Embryonic facial prominence (tissue), 1 donor: ENCODE measurements around the gene SCT.

Experiments used
- DNase-seq: peaks from one replicate; pipeline ENCODE4 v3.0.0-alpha.2; 2016; ENCODE audit errors: extremely low spot score

The SCT gene

GRCh38 chr11:611001-611996 is 15.7 kb downstream of the SCT start:
- no peak for DNase-seq

DNA sequence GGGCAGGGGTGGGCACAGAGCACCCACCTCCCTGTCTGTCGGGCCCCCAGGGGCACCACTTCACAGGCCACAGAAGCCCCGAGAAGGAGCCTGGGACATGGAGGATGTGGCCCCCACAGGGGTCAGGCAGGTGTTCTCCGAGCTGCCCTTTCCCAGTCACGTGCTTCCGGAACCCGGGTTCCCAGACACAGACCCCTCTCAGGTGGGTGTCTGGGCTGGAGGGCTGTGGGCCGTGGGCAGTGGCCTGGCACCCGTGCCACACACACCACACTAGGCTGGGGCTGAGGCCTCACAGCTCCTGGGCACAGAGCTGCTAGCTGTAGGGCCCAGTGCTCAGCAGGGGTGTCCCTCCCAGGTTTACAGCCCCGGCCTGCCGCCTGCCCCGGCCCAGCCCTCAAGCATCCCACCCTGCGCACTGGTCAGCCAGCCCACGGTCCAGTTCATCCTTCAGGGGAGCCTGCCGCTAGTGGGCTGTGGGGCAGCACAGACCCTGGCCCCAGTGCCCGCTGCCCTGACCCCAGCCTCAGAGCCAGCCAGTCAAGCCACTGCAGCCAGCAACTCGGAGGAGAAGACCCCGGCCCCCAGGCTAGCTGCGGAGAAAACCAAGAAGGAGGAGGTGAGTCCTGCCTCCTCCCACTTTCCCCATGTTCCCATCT is 16.7 kb downstream of the SCT start:
- no peak for DNase-seq

DNA sequence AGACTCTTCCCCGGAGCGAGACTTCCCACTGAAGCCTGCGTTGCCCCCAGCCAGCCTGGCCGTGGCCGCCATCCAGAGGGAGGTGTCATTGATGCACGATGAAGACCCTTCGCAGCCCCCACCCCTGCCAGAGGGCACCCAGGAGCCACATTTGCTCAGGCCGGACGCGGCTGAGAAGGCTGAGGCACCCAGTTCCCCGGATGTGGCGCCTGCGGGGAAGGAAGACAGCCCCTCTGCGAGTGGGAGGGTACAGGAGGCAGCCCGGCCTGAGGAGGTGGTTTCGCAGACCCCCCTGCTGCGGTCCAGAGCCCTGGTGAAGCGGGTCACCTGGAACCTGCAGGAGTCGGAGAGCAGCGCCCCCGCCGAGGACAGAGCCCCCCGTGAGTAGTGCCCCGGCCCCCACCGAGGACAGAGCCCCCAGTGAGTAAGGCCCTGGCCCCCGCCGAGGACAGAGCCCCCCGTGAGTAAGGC is 17.6 kb downstream of the SCT start:
- DNase-seq, result no peak

GRCh38 chr11:608791-609251 is 18.2 kb downstream of the SCT start:
- DNase-seq, result no peak

DNA sequence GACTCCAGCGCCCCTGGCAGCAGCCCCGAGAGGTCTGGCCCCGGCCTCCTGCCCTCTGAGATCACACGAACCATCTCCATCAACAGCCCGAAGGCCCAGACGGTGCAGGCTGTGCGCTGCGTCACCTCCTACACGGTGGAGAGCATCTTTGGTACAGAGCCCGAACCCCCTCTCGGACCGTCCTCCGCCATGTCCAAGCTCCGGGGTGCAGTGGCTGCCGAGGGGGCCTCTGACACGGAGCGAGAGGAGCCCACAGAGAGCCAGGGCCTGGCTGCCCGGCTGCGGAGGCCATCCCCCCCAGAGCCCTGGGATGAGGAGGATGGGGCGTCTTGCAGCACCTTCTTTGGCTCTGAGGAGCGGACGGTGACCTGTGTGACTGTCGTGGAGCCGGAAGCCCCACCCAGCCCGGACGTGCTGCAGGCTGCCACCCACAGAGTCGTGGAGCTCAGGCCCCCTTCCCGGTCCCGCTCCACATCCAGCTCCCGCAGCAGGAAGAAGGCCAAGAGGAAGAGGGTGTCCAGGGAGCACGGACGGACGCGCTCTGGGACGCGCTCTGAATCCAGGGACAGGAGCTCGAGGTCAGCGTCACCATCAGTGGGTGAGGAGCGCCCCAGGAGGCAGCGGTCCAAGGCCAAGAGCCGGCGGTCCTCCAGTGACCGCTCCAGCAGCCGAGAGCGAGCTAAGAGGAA is 18.9 kb downstream of the SCT start:
- DNase-seq, result no peak

GRCh38 chr11:607020-607780 is 19.8 kb downstream of the SCT start:
- DNase-seq, result no peak

DNA sequence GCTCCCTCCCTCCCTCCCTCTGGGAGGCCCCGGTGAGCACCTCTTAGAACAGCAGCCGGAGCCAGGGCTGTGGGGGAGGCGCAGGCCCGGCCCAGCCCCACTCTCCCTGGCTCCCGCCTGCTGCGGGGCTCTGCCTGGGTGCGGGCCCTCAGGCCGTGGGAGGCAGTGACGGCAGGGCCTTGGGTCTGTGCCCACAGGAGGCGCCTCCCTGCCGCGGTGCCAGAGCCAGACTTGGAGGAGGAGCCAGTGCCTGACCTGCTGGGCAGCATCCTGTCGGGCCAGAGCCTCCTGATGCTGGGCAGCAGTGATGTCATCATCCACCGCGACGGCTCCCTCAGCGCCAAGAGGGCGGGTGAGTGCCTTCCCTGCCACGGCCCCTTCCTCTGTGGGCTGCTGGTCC is 20.7 kb downstream of the SCT start:
- DNase-seq, result no peak

DNA sequence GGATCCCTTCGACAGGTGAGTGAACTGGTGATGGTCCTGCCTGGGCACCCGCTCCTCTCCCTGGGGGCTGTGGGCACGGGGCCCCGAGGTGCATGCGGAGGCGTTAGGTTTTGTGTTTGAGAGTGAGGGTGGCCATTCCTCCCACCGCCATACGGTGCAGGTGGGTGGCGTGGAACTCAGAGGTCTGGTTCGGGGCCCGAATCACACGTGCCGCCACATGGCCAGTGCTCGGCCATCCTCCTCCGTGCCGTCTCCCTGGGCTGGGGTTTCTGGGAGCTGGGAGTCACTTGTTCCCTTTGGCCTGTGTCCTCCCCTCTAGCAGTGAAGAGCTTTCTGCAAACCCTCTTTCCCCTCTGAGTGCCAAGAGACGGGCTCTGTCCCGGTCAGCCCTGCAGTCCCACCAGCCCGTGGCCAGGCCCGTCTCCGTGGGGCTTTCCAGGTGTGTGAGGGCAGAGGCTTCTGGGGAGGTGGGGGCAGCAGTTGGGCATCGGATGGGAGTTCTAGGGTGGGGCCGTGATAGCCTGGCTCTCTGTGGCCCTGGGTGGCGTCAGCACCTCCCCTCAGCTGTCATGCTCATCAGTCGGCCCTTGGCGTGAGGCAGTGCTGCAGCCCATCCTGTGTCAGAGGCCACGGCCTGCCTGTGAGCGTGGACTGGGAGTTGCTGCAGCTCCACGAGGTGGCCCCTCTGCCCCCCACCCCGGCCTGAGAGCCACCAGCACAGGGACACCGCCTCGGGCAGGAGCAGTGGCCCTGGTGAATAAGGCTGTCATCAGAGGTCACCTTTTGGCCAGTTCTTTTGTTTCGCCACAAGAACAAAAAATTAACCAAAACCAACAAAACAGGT is 21.5 kb downstream of the SCT start:
- DNase-seq, result no peak

GRCh38 chr11:603154-603553 is 23.8 kb downstream of the SCT start:
- DNase-seq, result no peak

- DNase-seq, result no peak
Observed at GRCh38 chr11:601573-602245, 25.3 kb downstream of the SCT start.

GRCh38 chr11:598005-598680 is 28.8 kb downstream of the SCT start:
- no peak for DNase-seq

DNA sequence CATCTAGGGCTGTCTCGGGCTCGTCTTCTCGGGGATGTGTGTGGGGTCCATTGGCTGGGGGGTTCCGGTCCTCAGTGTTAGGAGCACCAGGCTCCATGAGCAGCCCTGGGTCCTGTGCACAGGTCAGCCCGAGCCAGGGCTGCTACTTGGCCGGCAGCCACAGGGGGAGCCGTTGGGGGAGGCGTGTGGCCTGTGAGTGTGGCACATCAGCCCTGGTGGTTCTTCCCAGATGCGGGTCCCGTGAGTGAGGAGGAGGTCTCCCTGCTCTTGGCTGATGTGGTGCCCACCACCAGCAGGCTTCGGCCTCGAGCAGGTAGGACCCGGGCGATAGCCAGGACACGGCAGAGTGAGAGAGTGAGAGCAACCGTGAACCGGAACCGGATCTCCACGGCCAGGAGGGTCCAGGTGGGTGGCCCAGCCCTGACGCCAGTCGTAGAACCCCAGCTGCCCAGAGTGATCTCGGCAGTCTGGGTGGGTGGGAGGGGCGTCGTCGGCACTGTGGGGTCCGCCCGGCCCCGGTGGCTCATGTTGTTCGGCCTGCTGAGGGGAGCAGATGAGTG is 29.7 kb downstream of the SCT start:
- DNase-seq, result no peak

GRCh38 chr11:596374-596773 is 30.6 kb downstream of the SCT start:
- DNase-seq, result no peak

DNA sequence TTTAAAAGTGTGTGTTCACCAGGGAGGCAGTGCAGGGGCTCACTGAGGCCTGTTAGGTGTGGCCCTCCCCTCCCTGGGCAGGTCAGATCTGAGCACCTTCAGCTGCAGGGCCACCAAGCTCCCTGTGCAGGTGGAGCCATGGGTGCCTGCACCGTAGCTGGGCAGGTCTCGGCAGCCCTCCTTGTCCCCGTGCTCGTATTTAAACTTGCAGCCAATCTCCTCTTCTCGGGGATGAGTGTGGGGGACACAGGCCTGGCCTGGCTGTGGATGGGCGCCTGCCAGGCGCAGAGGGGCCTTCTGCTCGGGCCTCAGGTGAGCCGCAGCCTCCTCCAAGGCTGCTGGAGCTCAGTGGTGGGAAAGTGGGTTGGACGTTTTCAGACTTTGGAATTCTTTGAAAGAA is 31.6 kb downstream of the SCT start:
- no peak for DNase-seq

DNA sequence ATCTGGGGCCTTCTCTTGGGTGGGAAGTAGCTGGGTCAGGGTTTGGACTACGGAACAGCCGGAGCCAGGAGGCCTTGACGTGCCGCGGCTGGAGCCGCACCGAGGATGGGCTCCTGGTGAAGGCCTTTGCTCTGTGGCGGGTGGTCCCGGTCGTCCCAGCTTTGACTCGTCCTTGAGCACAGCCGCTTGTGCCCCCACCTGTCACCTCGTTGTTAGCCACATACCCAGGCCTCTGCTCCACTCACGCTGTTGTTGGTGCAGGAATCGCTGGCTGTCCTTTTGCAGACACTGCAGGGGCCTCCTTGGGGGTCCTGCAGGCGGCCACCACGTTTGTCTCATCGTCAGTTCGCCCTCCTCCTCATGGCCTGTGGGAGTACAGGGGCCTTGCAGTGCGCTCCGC is 33.6 kb downstream of the SCT start:
- no peak for DNase-seq

DNA sequence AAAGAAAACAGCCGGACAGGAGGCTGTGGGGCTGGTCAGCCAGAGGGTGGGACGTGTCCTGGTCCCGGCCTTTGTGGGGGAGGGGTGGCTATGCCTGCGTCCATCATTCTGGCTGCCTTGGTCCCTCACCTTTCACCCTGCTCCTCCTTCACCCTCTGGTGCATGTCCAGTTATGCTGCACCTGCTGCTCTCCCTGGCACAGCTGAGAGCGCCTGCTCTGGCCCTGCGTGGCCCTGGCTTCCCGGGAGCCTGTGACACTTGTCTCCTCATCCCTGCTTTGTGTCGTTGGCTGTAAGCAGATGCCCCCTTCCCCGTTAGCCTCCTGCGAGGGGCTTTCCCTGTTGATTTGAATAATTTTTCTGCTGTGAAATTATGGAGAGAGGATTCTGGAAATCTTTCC is 34.1 kb downstream of the SCT start:
- no peak for DNase-seq

- DNase-seq, result no peak
Observed at GRCh38 chr11:592501-592900, 34.5 kb downstream of the SCT start.

GRCh38 chr11:590997-591396 is 36.0 kb downstream of the SCT start:
- DNase-seq, result no peak

DNA sequence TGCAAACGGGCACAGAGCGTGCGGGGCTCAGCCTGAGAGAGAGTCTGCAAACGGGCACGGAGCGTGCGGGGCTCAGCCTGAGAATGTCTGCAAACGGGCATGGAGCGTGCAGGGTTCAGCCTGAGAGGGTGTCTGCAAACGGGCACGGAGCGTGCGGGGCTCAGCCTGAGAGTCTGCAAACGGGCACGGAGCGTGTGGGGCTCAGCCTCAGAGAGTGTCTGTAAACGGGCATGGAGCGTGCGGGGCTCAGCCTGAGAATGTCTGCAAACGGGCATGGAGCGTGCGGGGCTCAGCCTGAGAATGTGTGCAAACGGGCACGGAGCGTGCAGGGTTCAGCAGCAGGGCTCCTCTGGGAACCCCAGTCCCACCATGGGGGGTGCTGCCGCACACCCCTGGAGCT is 37.2 kb downstream of the SCT start:
- DNase-seq, result no peak
